ENCODE measurements around the gene ANO1.

ANO1 gene

DNA sequence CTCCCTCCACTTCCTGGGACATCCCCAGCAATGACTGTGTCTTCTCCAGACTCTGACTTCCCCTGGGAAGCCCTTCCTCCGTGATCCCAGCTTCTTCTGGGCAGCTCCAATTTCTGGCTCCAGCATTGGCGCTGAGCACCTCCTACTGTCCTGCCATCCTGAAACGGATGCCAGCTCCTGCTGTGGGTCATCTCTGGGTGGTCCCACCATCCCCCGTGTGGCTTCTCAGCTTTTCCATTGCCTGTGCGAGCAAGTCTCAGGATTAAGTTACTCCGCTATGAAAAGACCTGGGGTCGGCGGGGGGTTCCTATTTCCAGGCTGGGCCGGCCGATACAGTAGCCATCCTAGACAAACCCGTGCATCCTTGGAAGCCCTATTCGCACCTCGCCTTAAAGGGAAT is 69.6 kb downstream of the ANO1 start:
- H3K27me3 Mint-ChIP-seq (ENCODE audit: low read depth) = peaks cover 18% of the 10 kb centered on the region
- H3K9me3 Mint-ChIP-seq = no peaks in the 10 kb centered on the region
- H3K4me3 Mint-ChIP-seq = no peak overlapping the region
- H3K4me1 Mint-ChIP-seq (ENCODE audit: low read depth) = no peaks in the 10 kb centered on the region
- no peaks in the 10 kb centered on the region for H3K36me3 Mint-ChIP-seq (ENCODE audit: low read depth)
- no peak overlapping the region for H3K27ac Mint-ChIP-seq

DNA sequence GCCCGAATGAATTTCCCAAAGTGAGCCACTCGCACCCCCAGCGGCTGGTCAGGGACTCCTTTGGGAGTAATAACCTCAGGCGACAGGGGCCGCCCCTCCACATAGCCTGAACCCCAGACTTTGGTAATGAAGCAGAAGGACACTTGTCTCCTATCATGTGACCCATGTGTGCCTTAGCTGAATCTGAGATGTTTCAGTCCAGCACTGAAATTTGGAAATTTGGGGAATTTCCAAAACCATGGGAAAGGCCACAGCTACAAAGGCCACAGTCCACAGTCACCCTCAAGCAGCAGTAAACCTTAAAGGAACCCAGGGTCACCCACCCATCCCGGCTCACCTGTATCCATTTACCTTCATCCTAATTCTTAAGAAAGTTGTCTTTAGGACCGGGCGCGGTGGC is 73.6 kb downstream of the ANO1 start:
- no peak overlapping the region for H3K4me3 Mint-ChIP-seq
- H3K27ac Mint-ChIP-seq = no peak overlapping the region
- H3K36me3 Mint-ChIP-seq (ENCODE audit: low read depth) = no peaks in the 10 kb centered on the region
- H3K4me1 Mint-ChIP-seq (ENCODE audit: low read depth) = no peaks in the 10 kb centered on the region
- H3K27me3 Mint-ChIP-seq (ENCODE audit: low read depth) = peaks cover 3% of the 10 kb centered on the region
- no peaks in the 10 kb centered on the region for H3K9me3 Mint-ChIP-seq

DNA sequence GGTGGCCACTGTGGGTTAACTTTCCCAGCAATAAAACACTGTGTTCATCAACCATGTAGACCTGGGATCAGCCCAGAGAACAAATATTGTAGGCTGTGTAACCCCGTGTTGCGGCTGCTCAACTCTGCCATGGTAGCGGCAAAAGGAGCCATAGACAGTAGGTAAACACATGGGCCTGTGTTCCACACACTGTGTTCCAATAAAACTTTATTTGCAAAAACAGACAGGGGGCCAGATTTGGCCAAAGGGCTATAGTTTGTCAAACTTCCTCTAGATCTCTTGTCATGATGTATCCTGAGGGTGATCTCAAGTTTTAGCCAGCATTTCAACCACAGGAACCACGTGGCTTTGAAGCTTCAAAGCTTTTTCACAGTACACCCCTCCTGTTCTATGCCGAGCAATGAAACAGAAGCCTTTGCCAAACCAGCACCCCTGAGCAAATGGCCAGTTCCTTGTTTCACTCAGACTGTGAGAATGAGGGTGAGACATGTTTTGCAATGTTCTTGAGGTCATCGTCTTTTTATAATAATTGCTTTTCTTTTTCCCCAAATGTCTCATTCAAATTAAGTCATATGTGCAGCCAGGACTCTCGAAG is 75.1 kb downstream of the ANO1 start:
- no peaks in the 10 kb centered on the region for H3K9me3 Mint-ChIP-seq
- no peaks in the 10 kb centered on the region for H3K36me3 Mint-ChIP-seq (ENCODE audit: low read depth)
- H3K27ac Mint-ChIP-seq = no peak overlapping the region
- no peak overlapping the region for H3K4me3 Mint-ChIP-seq
- H3K27me3 Mint-ChIP-seq (ENCODE audit: low read depth) = no peaks in the 10 kb centered on the region
- H3K4me1 Mint-ChIP-seq (ENCODE audit: low read depth) = no peaks in the 10 kb centered on the region

DNA sequence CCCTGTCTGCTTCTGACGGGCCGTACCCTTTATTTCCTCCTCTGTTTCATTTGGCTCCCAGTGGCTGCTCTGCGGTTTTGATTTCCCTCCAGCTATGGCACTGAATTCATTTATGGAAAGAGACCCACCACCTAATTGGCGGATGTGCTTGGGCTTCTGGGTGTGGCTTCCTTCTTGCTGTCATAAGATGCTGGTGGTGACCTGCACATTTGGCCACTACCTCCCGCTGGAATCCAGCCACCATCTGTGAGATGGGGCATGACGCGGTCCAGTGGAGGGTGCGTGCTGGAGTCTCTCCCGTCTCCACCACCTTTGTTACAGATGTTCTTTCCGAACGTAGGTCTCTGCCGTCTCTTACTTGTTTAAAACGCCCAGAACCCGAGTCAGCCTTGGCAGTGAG is 77.3 kb downstream of the ANO1 start:
- no peak overlapping the region for H3K4me3 Mint-ChIP-seq
- H3K36me3 Mint-ChIP-seq (ENCODE audit: low read depth) = no peaks in the 10 kb centered on the region
- H3K27me3 Mint-ChIP-seq (ENCODE audit: low read depth) = no peaks in the 10 kb centered on the region
- H3K4me1 Mint-ChIP-seq (ENCODE audit: low read depth) = no peaks in the 10 kb centered on the region
- H3K9me3 Mint-ChIP-seq = no peaks in the 10 kb centered on the region
- H3K27ac Mint-ChIP-seq = no peak overlapping the region

DNA sequence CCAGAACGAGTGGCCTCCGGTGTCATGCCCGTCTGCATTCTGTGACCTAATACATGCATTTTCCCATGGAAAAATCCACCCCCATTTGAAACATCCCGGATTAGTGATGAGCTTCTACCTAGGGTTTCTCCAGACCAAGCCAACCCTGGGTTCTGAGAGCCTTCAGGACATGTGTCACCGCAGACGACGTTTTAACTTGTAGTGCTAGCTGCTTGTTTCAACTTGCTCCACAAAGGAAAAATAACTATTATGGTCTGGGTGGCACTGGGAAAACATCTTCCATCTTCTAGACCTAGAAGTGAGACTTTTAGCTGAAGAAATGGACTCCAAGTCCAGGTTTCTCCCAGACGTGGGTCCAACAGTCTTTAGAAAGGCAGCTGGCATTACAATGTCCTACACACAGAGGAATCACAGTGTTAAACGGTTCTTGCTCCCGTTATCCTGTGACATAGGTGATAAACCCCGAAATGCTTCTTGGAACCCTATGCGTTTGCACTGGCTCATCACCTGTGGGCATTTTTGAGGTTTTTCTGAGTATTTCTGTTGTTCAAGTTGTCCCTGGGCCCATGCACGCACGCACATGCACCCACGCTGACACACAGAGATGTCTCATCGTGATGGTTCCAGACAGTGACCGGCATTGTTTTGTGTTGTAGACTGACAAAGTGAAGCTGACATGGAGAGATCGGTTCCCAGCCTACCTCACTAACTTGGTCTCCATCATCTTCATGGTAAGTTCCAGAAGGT is 78.3 kb downstream of the ANO1 start:
- H3K9me3 Mint-ChIP-seq = no peaks in the 10 kb centered on the region
- no peak overlapping the region for H3K4me3 Mint-ChIP-seq
- H3K4me1 Mint-ChIP-seq (ENCODE audit: low read depth) = no peaks in the 10 kb centered on the region
- no peak overlapping the region for H3K27ac Mint-ChIP-seq
- no peaks in the 10 kb centered on the region for H3K36me3 Mint-ChIP-seq (ENCODE audit: low read depth)
- H3K27me3 Mint-ChIP-seq (ENCODE audit: low read depth) = no peaks in the 10 kb centered on the region

DNA sequence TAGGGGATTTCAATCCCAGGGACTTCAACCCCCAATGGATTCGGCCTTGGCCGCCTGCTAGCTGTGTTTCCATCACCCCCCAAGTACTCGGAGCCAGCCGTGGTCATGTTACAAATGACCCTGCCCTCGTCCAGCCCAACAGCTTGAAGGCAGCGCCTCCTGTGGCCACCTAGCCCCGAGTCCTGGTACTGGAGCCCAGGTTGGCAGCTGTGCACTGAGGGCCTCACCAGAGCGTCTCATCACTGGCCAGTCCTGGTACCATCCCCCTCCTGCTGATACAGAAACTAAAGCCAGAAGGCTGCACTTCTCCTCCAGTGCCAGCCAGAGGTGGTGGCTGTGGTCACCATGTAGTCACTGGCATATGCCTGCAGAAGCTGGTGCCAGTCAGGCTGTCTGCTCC is 80.1 kb downstream of the ANO1 start:
- no peaks in the 10 kb centered on the region for H3K27me3 Mint-ChIP-seq (ENCODE audit: low read depth)
- H3K36me3 Mint-ChIP-seq (ENCODE audit: low read depth) = no peaks in the 10 kb centered on the region

DNA sequence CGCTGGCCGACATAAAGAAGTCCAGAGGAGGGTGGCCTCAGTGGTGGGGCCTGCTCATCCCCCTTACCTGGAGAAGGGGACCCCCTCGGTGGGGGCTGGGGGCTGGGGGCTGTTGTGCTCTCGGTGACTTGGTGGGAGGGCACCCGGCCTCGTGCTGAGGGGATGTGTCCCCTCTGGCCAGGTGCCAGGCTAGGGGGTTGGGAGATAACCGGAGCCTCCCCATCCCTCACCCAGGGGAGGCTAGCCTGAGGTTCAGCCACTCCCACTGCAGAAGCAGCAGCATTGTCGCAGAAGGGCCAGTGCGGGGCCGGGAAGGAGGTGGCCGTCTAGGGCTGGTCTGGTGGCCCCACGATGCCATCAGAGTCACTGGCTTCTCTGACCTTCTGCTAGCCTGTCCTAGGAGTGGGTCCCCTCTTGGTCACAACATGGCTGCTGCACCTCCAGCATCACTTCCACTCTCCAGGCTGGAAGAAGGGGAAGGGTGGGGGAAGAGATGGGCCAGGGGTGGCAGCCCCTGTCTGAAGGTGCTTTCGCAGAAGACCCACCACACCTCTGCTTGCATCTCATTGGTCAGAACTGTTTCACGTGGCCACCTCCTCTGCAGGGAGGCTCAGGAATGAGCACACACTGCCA is 80.8 kb downstream of the ANO1 start:
- H3K4me3 Mint-ChIP-seq = no peak overlapping the region
- no peak overlapping the region for H3K27ac Mint-ChIP-seq
- H3K27me3 Mint-ChIP-seq (ENCODE audit: low read depth) = no peaks in the 10 kb centered on the region
- H3K9me3 Mint-ChIP-seq = no peaks in the 10 kb centered on the region
- H3K36me3 Mint-ChIP-seq (ENCODE audit: low read depth) = no peaks in the 10 kb centered on the region
- no peaks in the 10 kb centered on the region for H3K4me1 Mint-ChIP-seq (ENCODE audit: low read depth)

More for the DNA sequence above, 80.1 kb downstream of the ANO1 start:
- H3K27ac Mint-ChIP-seq = no peak overlapping the region
- H3K9me3 Mint-ChIP-seq = no peaks in the 10 kb centered on the region
- H3K4me3 Mint-ChIP-seq = no peak overlapping the region
- H3K4me1 Mint-ChIP-seq (ENCODE audit: low read depth) = no peaks in the 10 kb centered on the region

DNA sequence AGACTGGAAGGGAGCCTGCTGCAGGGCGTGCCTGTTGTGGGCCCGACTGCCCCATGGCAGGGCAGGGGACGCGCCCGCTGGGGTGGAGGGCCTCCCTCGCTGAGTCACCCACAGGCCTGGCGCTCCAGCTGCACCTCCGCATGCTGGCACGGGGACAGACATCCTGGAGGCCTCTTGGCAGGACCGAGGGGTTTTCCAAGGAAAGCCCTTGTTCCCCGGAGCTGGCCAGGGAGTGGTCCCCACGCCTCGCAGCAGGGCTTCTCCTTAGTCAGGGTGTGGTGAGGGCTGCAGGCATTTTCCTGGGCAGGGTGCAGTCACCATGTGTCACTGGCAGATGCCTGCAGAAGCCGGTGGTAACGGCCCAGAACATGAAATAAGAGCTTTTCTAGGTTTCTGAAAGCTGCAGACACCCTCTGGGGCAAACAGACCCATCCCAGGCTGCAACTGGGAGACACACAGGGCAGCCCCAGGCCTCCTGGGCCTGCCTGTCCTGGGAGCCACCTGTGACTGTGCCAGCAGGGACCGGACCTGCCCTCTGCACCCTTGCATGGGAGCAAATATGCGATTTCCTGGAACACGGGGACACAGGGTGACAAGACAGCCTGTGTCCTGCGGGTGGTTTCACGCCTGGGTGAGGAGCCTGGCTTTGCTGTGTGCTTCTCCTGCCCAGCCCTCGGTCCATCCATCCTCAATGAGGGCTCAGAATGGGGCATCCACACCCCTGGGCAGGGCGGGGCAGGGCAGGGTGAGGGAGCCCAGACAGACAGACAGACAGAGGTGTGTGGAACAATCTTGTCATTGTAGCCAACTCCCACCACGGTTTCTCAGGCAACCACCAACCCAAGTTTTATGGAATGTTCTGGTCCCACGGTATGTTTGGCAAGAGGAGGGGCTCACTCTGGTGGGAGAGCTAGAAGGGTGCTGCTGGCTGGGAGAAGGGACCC is 81.8 kb downstream of the ANO1 start:
- Mint-ChIP-seq H3K27me3 (ENCODE audit: low read depth) (no peaks in the 10 kb centered on the region), H3K27ac (no peak overlapping the region), H3K36me3 (ENCODE audit: low read depth) (no peaks in the 10 kb centered on the region), H3K9me3 (no peaks in the 10 kb centered on the region), H3K4me3 (no peak overlapping the region), H3K4me1 (ENCODE audit: low read depth) (no peaks in the 10 kb centered on the region)

DNA sequence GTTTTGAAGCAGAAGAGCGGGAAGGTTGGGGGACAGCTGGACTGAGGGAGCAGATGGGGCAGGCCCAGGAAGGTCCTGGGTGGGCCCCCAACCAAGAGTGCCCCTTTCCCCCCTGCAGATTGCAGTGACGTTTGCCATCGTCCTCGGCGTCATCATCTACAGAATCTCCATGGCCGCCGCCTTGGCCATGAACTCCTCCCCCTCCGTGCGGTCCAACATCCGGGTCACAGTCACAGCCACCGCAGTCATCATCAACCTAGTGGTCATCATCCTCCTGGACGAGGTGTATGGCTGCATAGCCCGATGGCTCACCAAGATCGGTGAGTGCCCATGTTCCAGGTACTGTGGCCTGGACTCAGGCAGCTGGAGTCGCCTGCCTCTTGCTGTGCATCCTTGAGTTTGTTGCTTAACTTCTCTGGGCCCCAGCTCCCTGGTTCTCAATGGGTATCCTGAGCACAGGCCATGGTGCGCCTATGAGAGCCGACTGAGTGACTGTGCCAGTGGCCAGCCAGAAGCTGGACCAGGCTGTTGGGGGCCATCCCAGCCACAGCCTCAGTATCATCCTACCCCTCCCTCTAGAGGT is 83.0 kb downstream of the ANO1 start:
- no peaks in the 10 kb centered on the region for H3K4me1 Mint-ChIP-seq (ENCODE audit: low read depth)
- no peak overlapping the region for H3K4me3 Mint-ChIP-seq
- no peaks in the 10 kb centered on the region for H3K27me3 Mint-ChIP-seq (ENCODE audit: low read depth)
- H3K9me3 Mint-ChIP-seq = no peaks in the 10 kb centered on the region
- no peaks in the 10 kb centered on the region for H3K36me3 Mint-ChIP-seq (ENCODE audit: low read depth)
- H3K27ac Mint-ChIP-seq = no peak overlapping the region

DNA sequence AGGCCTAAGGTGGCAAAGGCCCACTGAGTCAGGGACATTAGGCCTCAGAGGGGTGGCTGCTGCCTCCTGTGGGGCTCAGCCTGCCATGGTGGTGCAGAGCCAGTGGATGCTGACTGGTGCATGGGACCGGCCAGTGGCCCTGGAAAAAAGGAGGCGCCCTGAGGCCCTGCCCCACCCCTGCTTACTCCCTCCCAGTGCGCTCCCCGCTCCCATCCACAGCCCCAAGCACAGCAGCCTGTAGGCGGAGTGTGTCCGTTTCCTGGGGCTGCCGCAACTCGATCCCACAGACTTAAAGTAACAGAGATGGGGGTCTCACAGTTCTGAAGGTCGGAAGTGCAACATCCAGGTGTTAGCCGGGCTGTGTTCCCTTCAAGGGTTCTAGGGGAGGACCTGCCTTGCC is 86.6 kb downstream of the ANO1 start:
- no peaks in the 10 kb centered on the region for H3K27me3 Mint-ChIP-seq (ENCODE audit: low read depth)
- H3K4me3 Mint-ChIP-seq = no peak overlapping the region
- no peaks in the 10 kb centered on the region for H3K36me3 Mint-ChIP-seq (ENCODE audit: low read depth)
- no peaks in the 10 kb centered on the region for H3K4me1 Mint-ChIP-seq (ENCODE audit: low read depth)
- H3K9me3 Mint-ChIP-seq = no peaks in the 10 kb centered on the region
- no peak overlapping the region for H3K27ac Mint-ChIP-seq

DNA sequence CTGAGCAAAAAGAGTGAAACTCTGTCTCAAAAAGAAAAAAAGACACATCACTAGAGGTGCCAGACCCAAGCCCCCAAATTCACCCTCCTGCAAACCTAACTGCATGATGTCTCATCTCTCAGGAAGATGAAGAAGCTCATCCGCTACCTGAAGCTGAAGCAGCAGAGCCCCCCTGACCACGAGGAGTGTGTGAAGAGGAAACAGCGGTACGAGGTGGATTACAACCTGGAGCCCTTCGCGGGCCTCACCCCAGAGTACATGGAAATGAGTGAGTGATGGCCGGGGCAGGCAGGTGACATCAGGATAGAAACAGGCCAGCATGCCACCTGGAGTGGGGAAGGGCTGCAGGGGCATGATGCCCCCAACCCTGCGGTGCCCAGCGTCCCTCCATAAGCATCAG is 89.0 kb downstream of the ANO1 start:
- Mint-ChIP-seq H3K36me3 (ENCODE audit: low read depth) (no peaks in the 10 kb centered on the region), H3K27me3 (ENCODE audit: low read depth) (no peaks in the 10 kb centered on the region), H3K27ac (no peak overlapping the region), H3K4me3 (no peak overlapping the region), H3K4me1 (ENCODE audit: low read depth) (no peaks in the 10 kb centered on the region), H3K9me3 (no peaks in the 10 kb centered on the region)

DNA sequence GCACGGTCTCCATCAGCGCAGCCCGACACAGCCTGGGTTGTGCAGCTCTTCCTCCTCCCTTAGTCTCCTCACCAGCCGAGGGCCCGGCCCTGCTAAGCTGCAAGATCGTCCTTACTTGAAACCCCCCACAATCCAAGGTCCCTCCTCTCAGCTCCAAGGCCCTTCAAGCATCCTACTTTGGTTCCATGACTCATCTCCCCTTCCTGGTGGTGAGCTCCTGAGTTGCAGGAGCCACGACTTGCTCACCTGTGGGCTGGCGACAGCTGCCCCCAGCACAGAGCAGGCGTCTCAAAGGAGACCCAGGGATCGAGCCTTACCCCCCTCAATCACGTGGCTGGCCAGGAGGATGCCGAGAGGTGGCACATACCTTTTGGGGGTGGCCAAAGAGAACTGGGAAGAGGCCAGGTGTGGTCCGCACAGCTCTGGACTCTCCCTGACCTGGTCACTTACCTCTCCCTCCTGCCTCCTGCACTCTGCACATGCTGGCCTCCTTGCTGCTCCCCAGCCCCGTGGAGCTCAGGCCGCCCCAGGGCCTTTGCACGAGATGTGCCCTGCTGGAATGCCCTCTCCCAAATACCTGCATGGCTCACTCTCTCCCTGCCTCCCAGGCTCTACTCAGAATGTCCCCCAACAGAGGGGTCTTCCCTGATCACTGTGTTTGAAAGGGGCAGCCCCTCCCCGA is 89.7 kb downstream of the ANO1 start:
- H3K9me3 Mint-ChIP-seq = no peaks in the 10 kb centered on the region
- H3K27me3 Mint-ChIP-seq (ENCODE audit: low read depth) = no peaks in the 10 kb centered on the region
- no peak overlapping the region for H3K27ac Mint-ChIP-seq
- no peaks in the 10 kb centered on the region for H3K4me1 Mint-ChIP-seq (ENCODE audit: low read depth)
- H3K36me3 Mint-ChIP-seq (ENCODE audit: low read depth) = no peaks in the 10 kb centered on the region
- H3K4me3 Mint-ChIP-seq = no peak overlapping the region

DNA sequence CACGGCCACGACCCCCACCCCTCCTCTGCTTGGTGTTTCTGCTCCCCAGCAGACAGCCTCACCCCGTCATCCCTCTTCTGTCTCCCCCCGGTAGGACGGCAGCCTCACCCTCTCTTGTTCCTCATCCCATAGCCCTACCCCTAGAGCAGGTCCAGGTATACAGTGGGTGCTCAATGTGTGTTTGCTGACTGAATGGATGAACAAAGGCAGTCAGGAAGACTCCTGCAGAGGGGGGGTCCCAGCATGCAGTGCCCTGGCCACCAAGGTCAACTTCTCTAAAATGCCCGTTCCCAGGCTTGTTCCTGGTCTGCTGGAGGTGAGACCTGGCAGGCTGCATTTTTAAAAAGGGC is 90.3 kb downstream of the ANO1 start:
- Mint-ChIP-seq H3K27me3 (ENCODE audit: low read depth) (no peaks in the 10 kb centered on the region), H3K4me1 (ENCODE audit: low read depth) (no peaks in the 10 kb centered on the region)

DNA sequence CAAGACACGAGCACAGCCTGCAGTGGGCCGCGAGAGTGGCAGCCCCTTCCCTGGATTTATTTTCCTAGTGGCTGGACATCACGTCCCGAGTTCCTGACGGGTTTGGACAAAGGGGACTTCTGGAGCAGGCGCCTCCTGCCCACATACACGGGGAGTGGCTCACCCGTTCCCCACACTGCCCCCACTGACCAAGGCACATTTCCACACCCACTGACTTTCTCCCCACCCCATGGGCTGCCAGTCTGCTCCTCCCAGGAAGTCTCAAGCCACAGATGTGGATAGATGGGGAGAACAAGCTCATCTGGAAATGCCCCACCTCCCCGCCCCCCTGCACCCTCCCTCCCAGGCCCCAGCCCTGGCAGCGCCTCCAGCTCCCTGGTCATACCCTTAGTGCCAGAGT is 91.0 kb downstream of the ANO1 start:
- H3K4me1 Mint-ChIP-seq (ENCODE audit: low read depth) = no peaks in the 10 kb centered on the region
- no peak overlapping the region for H3K27ac Mint-ChIP-seq
- no peaks in the 10 kb centered on the region for H3K27me3 Mint-ChIP-seq (ENCODE audit: low read depth)
- H3K36me3 Mint-ChIP-seq (ENCODE audit: low read depth) = no peaks in the 10 kb centered on the region
- H3K9me3 Mint-ChIP-seq = no peaks in the 10 kb centered on the region
- H3K4me3 Mint-ChIP-seq = no peak overlapping the region

More for the DNA sequence above, 90.3 kb downstream of the ANO1 start:
- Mint-ChIP-seq H3K36me3 (ENCODE audit: low read depth) (no peaks in the 10 kb centered on the region), H3K27ac (no peak overlapping the region), H3K4me3 (no peak overlapping the region), H3K9me3 (no peaks in the 10 kb centered on the region)
